ENCODE results near the gene PHF21A. TPM values are rescaled to one million over a fixed set of nuclear protein-coding genes. Genes with fewer than 3 reads are reported as not detected.

Gene PHF21A
- total and polyA plus RNA-seq, 2 of the 13 experiments (the other 11 are each of a cell fraction or from before 2014, with no cell fraction given): 4.1 to 34.6 TPM

GRCh38 chr11:45917623-45918330, 203.5 kb downstream of the PHF21A start, which contains the start of gene PEX16 (continued):
- no peak for TF ChIP-seq KIAA2018 (CRISPR knock-in tag; IDR thresholded peaks at IDR 0.05; ENCODE audit: borderline replicate concordance)
- no peak for TF ChIP-seq DMAP1 (CRISPR knock-in tag; IDR thresholded peaks at IDR 0.05)
- peak; percentile 41; the same call in 1 of the 2 replicates for TF ChIP-seq ZGPAT (CRISPR knock-in tag; IDR thresholded peaks at IDR 0.05)
- TF ChIP-seq NFE2 (CRISPR knock-in tag; IDR thresholded peaks at IDR 0.05): no peak
- TF ChIP-seq ZNF383 (CRISPR knock-in tag; IDR thresholded peaks at IDR 0.05; ENCODE audit: borderline replicate concordance): no peak
- TF ChIP-seq ZFP37 (CRISPR knock-in tag; IDR thresholded peaks at IDR 0.05; ENCODE audit: borderline replicate concordance): no peak
- TF ChIP-seq REXO4 (CRISPR knock-in tag; IDR thresholded peaks at IDR 0.05; ENCODE audit: borderline replicate concordance): no peak
- TF ChIP-seq ZNF382 (CRISPR knock-in tag; IDR thresholded peaks at IDR 0.05; ENCODE audit: borderline replicate concordance): no peak
- TF ChIP-seq MTA3 (CRISPR knock-in tag; IDR thresholded peaks at IDR 0.05): no peak
- 0 out of 2 replicates have a peak, but pooled peaks have one; percentile 13 for TF ChIP-seq ZBTB33 (CRISPR knock-in tag; IDR thresholded peaks at IDR 0.05)
- no peak for TF ChIP-seq SYNCRIP (IDR thresholded peaks at IDR 0.05; ENCODE audit: insufficient read depth, low read depth, low read length)
- TF ChIP-seq CCDC6 (CRISPR knock-in tag; IDR thresholded peaks at IDR 0.05): no peak
- 0 out of 2 replicates have a peak, but pooled peaks have one; percentile 20 for TF ChIP-seq MYC (CRISPR knock-in tag; IDR thresholded peaks at IDR 0.05; ENCODE audit: borderline replicate concordance)
- no peak for TF ChIP-seq ZNF558 (CRISPR knock-in tag; IDR thresholded peaks at IDR 0.05; ENCODE audit: borderline replicate concordance)
